Measurements from ENCODE around the gene PMVK. TPM values are rescaled to one million over a fixed set of nuclear protein-coding genes. Genes with fewer than 3 reads are reported as not detected.

The PMVK gene
- total and polyA plus RNA-seq, 2 of the 8 experiments (the other 6 are each of a cell fraction or from before 2014, with no cell fraction given) = 23.8 to 26.5 TPM

- TF ChIP-seq, protein P1, sequence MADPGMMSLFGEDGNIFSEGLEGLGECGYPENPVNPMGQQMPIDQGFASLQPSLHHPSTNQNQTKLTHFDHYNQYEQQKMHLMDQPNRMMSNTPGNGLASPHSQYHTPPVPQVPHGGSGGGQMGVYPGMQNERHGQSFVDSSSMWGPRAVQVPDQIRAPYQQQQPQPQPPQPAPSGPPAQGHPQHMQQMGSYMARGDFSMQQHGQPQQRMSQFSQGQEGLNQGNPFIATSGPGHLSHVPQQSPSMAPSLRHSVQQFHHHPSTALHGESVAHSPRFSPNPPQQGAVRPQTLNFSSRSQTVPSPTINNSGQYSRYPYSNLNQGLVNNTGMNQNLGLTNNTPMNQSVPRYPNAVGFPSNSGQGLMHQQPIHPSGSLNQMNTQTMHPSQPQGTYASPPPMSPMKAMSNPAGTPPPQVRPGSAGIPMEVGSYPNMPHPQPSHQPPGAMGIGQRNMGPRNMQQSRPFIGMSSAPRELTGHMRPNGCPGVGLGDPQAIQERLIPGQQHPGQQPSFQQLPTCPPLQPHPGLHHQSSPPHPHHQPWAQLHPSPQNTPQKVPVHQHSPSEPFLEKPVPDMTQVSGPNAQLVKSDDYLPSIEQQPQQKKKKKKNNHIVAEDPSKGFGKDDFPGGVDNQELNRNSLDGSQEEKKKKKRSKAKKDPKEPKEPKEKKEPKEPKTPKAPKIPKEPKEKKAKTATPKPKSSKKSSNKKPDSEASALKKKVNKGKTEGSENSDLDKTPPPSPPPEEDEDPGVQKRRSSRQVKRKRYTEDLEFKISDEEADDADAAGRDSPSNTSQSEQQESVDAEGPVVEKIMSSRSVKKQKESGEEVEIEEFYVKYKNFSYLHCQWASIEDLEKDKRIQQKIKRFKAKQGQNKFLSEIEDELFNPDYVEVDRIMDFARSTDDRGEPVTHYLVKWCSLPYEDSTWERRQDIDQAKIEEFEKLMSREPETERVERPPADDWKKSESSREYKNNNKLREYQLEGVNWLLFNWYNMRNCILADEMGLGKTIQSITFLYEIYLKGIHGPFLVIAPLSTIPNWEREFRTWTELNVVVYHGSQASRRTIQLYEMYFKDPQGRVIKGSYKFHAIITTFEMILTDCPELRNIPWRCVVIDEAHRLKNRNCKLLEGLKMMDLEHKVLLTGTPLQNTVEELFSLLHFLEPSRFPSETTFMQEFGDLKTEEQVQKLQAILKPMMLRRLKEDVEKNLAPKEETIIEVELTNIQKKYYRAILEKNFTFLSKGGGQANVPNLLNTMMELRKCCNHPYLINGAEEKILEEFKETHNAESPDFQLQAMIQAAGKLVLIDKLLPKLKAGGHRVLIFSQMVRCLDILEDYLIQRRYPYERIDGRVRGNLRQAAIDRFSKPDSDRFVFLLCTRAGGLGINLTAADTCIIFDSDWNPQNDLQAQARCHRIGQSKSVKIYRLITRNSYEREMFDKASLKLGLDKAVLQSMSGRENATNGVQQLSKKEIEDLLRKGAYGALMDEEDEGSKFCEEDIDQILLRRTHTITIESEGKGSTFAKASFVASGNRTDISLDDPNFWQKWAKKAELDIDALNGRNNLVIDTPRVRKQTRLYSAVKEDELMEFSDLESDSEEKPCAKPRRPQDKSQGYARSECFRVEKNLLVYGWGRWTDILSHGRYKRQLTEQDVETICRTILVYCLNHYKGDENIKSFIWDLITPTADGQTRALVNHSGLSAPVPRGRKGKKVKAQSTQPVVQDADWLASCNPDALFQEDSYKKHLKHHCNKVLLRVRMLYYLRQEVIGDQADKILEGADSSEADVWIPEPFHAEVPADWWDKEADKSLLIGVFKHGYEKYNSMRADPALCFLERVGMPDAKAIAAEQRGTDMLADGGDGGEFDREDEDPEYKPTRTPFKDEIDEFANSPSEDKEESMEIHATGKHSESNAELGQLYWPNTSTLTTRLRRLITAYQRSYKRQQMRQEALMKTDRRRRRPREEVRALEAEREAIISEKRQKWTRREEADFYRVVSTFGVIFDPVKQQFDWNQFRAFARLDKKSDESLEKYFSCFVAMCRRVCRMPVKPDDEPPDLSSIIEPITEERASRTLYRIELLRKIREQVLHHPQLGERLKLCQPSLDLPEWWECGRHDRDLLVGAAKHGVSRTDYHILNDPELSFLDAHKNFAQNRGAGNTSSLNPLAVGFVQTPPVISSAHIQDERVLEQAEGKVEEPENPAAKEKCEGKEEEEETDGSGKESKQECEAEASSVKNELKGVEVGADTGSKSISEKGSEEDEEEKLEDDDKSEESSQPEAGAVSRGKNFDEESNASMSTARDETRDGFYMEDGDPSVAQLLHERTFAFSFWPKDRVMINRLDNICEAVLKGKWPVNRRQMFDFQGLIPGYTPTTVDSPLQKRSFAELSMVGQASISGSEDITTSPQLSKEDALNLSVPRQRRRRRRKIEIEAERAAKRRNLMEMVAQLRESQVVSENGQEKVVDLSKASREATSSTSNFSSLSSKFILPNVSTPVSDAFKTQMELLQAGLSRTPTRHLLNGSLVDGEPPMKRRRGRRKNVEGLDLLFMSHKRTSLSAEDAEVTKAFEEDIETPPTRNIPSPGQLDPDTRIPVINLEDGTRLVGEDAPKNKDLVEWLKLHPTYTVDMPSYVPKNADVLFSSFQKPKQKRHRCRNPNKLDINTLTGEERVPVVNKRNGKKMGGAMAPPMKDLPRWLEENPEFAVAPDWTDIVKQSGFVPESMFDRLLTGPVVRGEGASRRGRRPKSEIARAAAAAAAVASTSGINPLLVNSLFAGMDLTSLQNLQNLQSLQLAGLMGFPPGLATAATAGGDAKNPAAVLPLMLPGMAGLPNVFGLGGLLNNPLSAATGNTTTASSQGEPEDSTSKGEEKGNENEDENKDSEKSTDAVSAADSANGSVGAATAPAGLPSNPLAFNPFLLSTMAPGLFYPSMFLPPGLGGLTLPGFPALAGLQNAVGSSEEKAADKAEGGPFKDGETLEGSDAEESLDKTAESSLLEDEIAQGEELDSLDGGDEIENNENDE (IDR thresholded peaks at IDR 0.05; ENCODE audit: insufficient replicate concordance, low read length) = no peak
- no peak for TF ChIP-seq PHF8 (conservative IDR thresholded peaks at IDR 0.05; ENCODE audit: low read depth, low read length)
- TF ChIP-seq E2F6 (IDR thresholded peaks at IDR 0.05) = no peak
- no peak for TF ChIP-seq RBBP5 (IDR thresholded peaks at IDR 0.05; ENCODE audit: borderline replicate concordance, low read depth, low read length)
- TF ChIP-seq SUZ12 (IDR thresholded peaks at IDR 0.05; ENCODE audit: low read length) = no peak
- no peak for TF ChIP-seq FOSL1 (IDR thresholded peaks at IDR 0.05; ENCODE audit: insufficient read depth, low read depth, low read length)
- TF ChIP-seq MAX (IDR thresholded peaks at IDR 0.05) = no peak
- no peak for TF ChIP-seq ATF3 (IDR thresholded peaks at IDR 0.05; ENCODE audit: insufficient read depth, low read depth, low read length)
Measured at GRCh38 chr1:154951901-154952657, 15.6 kb upstream of the PMVK start (continued).

Measured in H1 (cell line).